Vagina (tissue), 2 donors: ENCODE results near the gene CADPS2.

Source experiments
- POLR2A ChIP-seq, 2 donors: fragments of 450-650 bp; IDR thresholded peaks; one replicate each; pipeline ENCODE4 v1.6.1; 2017; ENCODE audit warnings: antibody characterized with exemption in 2 of 2, mild to moderate bottlenecking in 2 of 2, moderate library complexity in 2 of 2
- POLR2AphosphoS5 ChIP-seq, 2 donors: sonication (generic); formaldehyde crosslinking; IDR thresholded peaks; one replicate each; pipeline ENCODE4 v1.9.0; 2017; ENCODE audit warnings: antibody characterized with exemption in 2 of 2, mild to moderate bottlenecking in 2 of 2, low read depth in 1 of 2; ENCODE audit not compliant: insufficient read depth in 1 of 2
- TF ChIP-seq, protein P1 (sequence below), 3 experiments: fragments of 450-650 bp in 2 of 3; fragments of 200-600 bp in 1 of 3; sonication (generic) in 1 of 3; IDR thresholded peaks; one replicate each; pipeline ENCODE4 v1.5.1; 2017 to 2019; ENCODE audit warnings: antibody characterized with exemption in 3 of 3, mild to moderate bottlenecking in 2 of 3, moderate library complexity in 2 of 3

DNA sequence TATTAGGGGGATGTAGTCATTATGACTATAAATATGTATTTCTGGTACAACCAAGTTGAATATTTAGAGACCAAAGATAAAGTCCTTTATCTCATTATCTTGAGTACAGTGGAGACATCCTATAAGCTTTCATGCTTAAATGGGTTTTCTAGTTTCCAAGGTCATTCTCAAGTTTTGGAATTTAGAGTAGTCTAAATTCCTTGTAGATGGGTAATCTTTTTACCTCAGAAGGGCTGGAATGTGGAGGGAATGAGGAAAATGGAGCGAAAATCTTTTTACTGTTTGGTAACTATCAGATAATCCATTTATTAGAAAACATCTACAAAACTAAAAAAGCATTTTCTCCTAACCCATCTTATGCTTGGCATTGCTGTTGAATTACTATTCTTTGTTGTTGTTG lies 368.7 kb downstream of the CADPS2 start:
- TF ChIP-seq, protein P1, sequence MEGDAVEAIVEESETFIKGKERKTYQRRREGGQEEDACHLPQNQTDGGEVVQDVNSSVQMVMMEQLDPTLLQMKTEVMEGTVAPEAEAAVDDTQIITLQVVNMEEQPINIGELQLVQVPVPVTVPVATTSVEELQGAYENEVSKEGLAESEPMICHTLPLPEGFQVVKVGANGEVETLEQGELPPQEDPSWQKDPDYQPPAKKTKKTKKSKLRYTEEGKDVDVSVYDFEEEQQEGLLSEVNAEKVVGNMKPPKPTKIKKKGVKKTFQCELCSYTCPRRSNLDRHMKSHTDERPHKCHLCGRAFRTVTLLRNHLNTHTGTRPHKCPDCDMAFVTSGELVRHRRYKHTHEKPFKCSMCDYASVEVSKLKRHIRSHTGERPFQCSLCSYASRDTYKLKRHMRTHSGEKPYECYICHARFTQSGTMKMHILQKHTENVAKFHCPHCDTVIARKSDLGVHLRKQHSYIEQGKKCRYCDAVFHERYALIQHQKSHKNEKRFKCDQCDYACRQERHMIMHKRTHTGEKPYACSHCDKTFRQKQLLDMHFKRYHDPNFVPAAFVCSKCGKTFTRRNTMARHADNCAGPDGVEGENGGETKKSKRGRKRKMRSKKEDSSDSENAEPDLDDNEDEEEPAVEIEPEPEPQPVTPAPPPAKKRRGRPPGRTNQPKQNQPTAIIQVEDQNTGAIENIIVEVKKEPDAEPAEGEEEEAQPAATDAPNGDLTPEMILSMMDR (IDR thresholded peaks at IDR 0.05), result no peak
- TF ChIP-seq POLR2AphosphoS5 (IDR thresholded peaks at IDR 0.05; ENCODE audit: insufficient read depth in 1 of 2, low read depth in 1 of 2) (no peak), POLR2A (IDR thresholded peaks at IDR 0.05) (no peak)
